Measurements from ENCODE around the gene NBEAL2.

DNA sequence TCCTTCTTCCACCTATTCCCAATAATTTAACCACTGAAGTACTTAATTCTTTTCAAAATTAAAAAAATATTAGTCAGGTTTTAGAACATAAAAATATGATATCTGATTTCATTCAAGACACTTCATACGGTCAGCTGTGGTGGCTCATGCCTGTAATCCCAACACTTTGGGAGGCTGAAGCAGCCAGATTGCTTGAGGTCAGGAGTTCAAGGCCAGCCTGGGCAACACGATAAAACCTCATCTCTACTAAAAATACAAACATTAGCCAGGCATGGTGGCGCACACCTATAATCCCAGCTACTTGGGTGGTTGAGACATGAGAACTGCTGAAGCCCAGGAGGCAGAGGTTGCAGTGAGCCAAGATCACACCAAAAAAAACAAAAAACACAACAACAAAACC, 56.7 kb downstream of the NBEAL2 start:
- TF ChIP-seq, protein P1, sequence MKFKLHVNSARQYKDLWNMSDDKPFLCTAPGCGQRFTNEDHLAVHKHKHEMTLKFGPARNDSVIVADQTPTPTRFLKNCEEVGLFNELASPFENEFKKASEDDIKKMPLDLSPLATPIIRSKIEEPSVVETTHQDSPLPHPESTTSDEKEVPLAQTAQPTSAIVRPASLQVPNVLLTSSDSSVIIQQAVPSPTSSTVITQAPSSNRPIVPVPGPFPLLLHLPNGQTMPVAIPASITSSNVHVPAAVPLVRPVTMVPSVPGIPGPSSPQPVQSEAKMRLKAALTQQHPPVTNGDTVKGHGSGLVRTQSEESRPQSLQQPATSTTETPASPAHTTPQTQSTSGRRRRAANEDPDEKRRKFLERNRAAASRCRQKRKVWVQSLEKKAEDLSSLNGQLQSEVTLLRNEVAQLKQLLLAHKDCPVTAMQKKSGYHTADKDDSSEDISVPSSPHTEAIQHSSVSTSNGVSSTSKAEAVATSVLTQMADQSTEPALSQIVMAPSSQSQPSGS (IDR thresholded peaks at IDR 0.05; ENCODE audit: low read length) = no peak
- TF ChIP-seq FOSL1 (IDR thresholded peaks at IDR 0.05; ENCODE audit: insufficient read depth, low read depth, low read length) (no peak), EP300 (IDR thresholded peaks at IDR 0.05; ENCODE audit: borderline replicate concordance in 1 of 2, low read depth in 2 of 2, low read length in 2 of 2) (no peak)
